ENCODE measurements around the gene CENPO.

The CENPO gene

DNA sequence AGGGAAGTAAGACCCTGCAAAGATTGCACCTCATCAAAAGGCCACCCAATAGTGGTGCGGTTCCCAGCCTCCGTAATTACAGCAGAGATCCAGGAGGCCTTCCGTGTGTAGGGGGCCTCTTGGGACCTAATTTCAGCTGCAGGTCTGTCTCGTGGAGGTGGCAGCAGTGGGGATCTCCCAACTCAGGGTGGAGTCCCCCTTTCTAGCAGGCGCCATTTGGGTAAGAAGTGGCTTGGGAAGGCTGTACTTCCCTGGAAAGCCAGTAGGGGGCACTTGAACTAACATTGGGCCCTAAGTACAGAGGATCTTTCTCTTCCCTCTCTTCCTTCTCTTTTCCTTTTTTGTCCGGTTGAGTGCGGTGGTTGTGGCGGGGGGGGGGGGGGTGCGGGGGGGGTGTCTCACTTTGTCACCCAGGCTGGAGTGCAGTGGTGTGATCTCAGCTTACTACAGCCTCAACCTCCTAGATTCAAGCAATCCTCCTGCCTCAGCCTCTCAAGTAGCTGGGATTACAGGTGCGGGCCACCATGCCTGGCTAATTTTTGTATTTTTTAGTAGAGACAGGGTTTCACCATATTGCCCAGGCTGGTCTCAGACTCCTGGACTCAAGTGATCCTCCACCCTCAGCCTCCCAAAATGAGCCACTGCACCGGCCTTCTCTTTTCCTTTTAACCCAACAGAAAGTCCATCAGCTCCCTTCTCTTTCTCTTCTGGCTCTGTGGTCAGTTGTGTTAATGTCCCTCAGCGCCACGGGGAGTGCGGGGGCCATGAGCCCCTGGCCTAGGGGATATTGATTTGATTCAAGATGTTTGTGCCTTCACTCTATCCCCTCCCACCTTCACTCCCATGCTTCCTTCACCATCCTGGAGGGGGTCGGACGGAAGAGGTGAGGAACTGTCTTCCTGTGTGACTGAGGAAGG lies 32.0 kb downstream of the CENPO start:
- no peaks in the 10 kb centered on the region for H3K9me3 ChIP-seq (ENCODE audit: control insufficient read depth, insufficient read depth, low read length)
- H3K9ac ChIP-seq (ENCODE audit: low read depth, low read length) = no peak overlapping the region
- H3K36me3 ChIP-seq (ENCODE audit: insufficient read depth, low read length) = 0 out of 2 replicates have a peak, but pooled peaks cover 15% of the 10 kb centered on the region
- peaks cover 26% of the 10 kb centered on the region for H3K4me1 ChIP-seq (ENCODE audit: insufficient read depth, low read length)

GRCh38 chr2:24825883-24826772 lies 32.9 kb downstream of the CENPO start:
- Histone ChIP-seq H3K9me3 (ENCODE audit: control insufficient read depth, insufficient read depth, low read length) (no peaks in the 10 kb centered on the region), H3K4me1 (ENCODE audit: insufficient read depth, low read length) (peaks cover 22% of the 10 kb centered on the region), H3K36me3 (ENCODE audit: insufficient read depth, low read length) (0 out of 2 replicates have a peak, but pooled peaks cover 6% of the 10 kb centered on the region), H3K9ac (ENCODE audit: low read depth, low read length) (no peak overlapping the region)

GRCh38 chr2:24826773-24827145 lies 33.5 kb downstream of the CENPO start:
- Histone ChIP-seq H3K4me1 (ENCODE audit: insufficient read depth, low read length) (peaks cover 16% of the 10 kb centered on the region), H3K9ac (ENCODE audit: low read depth, low read length) (no peak overlapping the region), H3K9me3 (ENCODE audit: control insufficient read depth, insufficient read depth, low read length) (no peaks in the 10 kb centered on the region), H3K36me3 (ENCODE audit: insufficient read depth, low read length) (peaks cover 3% of the 10 kb centered on the region; the same call in 1 of the 2 replicates)

DNA sequence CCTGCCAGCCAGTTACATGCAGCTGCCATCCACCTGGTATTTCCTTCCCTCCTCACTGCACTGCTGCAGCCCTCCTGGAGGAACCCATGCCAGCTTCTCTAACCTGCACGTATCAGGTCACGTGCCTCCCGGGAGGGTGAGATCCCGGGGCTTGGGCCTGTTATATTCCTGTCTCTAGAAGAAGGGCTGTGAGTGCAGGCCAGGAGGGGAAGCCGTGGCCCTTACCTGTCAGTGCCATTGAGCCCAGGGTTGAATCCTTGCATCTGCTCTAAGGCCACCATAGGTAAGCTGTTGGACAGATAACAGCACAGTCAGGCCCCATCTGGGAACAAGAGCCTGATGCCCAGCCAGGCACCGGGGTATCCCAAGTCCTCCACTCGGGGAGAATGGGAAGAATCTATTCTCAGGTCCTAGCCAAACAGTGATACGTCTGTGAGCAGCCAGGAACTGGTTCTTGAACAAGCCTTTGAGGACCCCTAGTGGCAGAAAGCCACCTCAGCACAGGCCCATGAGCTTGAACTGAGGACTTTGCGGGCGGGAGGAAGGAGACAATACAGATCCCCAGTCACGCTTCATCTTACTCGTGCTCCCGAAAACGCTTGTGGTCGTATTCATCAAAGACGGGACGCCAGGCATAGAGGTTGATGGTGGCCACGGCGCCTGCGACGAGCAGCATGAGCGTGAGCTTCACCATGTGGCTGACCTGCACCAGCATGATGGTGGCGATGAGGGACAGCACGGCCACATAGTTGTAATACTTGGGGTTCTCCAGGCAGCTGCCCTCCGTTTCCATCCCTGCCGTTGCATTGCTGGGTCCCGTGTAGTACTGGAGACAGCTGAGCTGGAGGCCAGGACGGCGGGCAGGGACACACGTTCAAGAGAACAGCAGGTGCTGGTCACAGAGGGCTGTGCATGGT lies 34.4 kb downstream of the CENPO start:
- H3K4me1 ChIP-seq (ENCODE audit: insufficient read depth, low read length) = peaks cover 11% of the 10 kb centered on the region
- H3K9me3 ChIP-seq (ENCODE audit: control insufficient read depth, insufficient read depth, low read length) = no peaks in the 10 kb centered on the region
- no peak overlapping the region for H3K9ac ChIP-seq (ENCODE audit: low read depth, low read length)
- H3K36me3 ChIP-seq (ENCODE audit: insufficient read depth, low read length) = peaks cover 3% of the 10 kb centered on the region; the same call in 1 of the 2 replicates

GRCh38 chr2:24828238-24828996 lies 35.2 kb downstream of the CENPO start:
- H3K36me3 ChIP-seq (ENCODE audit: insufficient read depth, low read length) = no peaks in the 10 kb centered on the region; the same call in 1 of the 2 replicates

GRCh38 chr2:24830351-24830750 lies 37.1 kb downstream of the CENPO start:
- Histone ChIP-seq H3K4me1 (ENCODE audit: insufficient read depth, low read length) (peaks cover 9% of the 10 kb centered on the region), H3K9me3 (ENCODE audit: control insufficient read depth, insufficient read depth, low read length) (no peaks in the 10 kb centered on the region), H3K36me3 (ENCODE audit: insufficient read depth, low read length) (peaks cover 3% of the 10 kb centered on the region), H3K9ac (ENCODE audit: low read depth, low read length) (no peak overlapping the region)

More at GRCh38 chr2:24828238-24828996, 35.2 kb downstream of the CENPO start:
- no peaks in the 10 kb centered on the region for H3K9me3 ChIP-seq (ENCODE audit: control insufficient read depth, insufficient read depth, low read length)
- H3K4me1 ChIP-seq (ENCODE audit: insufficient read depth, low read length) = peaks cover 9% of the 10 kb centered on the region
- no peak overlapping the region for H3K9ac ChIP-seq (ENCODE audit: low read depth, low read length)

DNA sequence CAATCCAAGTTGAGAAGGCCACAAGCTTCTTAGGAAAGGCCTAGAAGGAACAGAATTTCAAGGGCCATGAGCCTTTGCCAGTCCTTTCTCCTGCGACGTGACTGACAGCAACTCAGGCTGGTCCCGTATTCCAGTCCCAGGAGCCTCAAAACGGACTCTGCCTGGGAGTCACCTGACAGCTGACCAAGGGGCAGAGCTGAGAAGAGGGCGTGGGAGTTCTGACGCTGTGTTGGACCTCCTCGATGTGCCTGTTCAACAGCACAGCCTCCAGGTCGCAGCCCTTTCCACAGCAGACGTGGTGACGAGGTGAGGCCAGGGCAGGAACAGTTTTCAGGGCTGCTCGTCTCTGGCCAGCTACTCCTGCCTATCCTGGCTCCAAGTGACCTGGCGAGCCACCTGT lies 37.6 kb downstream of the CENPO start:
- H3K36me3 ChIP-seq (ENCODE audit: insufficient read depth, low read length) = peaks cover 3% of the 10 kb centered on the region
- no peak overlapping the region for H3K9ac ChIP-seq (ENCODE audit: low read depth, low read length)
- peaks cover 9% of the 10 kb centered on the region for H3K4me1 ChIP-seq (ENCODE audit: insufficient read depth, low read length)
- no peaks in the 10 kb centered on the region for H3K9me3 ChIP-seq (ENCODE audit: control insufficient read depth, insufficient read depth, low read length)

GRCh38 chr2:24831221-24832072 lies 38.2 kb downstream of the CENPO start:
- no peaks in the 10 kb centered on the region for H3K9me3 ChIP-seq (ENCODE audit: control insufficient read depth, insufficient read depth, low read length)
- no peak overlapping the region for H3K9ac ChIP-seq (ENCODE audit: low read depth, low read length)
- H3K36me3 ChIP-seq (ENCODE audit: insufficient read depth, low read length) = peaks cover 3% of the 10 kb centered on the region
- H3K4me1 ChIP-seq (ENCODE audit: insufficient read depth, low read length) = peaks cover 9% of the 10 kb centered on the region

DNA sequence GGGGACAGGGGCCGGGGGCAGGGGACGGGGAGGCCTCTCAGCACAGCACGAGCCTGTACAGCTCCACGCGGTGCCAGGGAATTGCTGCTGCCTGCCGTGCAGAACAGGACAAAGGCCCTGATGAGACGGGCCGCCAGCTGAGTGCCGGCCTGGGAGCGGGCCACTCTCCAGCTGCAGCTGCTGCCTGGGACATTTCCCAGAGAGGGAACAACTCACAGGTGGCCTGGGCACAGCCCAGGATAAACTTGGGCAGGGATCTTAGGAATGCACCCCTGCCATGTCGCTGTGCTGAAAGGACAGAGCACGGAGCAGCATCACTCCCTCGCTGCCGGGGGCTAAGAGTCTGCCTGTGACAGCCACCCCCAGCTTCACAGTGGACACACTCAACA lies 38.8 kb downstream of the CENPO start:
- H3K9me3 ChIP-seq (ENCODE audit: control insufficient read depth, insufficient read depth, low read length) = no peaks in the 10 kb centered on the region
- H3K4me1 ChIP-seq (ENCODE audit: insufficient read depth, low read length) = peaks cover 7% of the 10 kb centered on the region
- no peak overlapping the region for H3K9ac ChIP-seq (ENCODE audit: low read depth, low read length)
- peaks cover 3% of the 10 kb centered on the region for H3K36me3 ChIP-seq (ENCODE audit: insufficient read depth, low read length)

DNA sequence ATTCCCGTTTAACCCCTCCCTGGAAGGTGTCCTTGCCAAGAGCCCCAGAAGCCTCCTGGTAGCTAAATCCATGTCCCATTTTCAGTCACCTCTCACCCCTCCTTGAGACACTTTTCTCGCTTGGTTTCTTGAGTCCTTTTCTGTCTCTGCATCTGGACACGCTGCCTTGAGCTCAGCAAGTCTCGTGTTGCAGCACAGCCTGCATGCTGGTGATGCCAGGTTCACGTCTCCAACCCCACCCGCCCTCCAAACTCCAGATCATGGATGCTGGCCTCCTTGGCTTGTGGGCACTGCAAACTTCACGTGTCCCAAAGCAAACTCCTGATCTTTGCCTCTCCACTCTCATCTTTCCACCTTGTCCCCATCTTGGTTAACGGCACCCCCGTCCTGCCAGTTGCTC lies 39.3 kb downstream of the CENPO start:
- Histone ChIP-seq H3K9me3 (ENCODE audit: control insufficient read depth, insufficient read depth, low read length) (no peaks in the 10 kb centered on the region), H3K36me3 (ENCODE audit: insufficient read depth, low read length) (peaks cover 3% of the 10 kb centered on the region), H3K9ac (ENCODE audit: low read depth, low read length) (no peak overlapping the region), H3K4me1 (ENCODE audit: insufficient read depth, low read length) (peaks cover 3% of the 10 kb centered on the region; the same call in 1 of the 2 replicates)

GRCh38 chr2:24832931-24833701 lies 39.9 kb downstream of the CENPO start:
- H3K9ac ChIP-seq (ENCODE audit: low read depth, low read length) = no peak overlapping the region
- peaks cover 3% of the 10 kb centered on the region; the same call in 1 of the 2 replicates for H3K4me1 ChIP-seq (ENCODE audit: insufficient read depth, low read length)
- H3K36me3 ChIP-seq (ENCODE audit: insufficient read depth, low read length) = peaks cover 3% of the 10 kb centered on the region
- no peaks in the 10 kb centered on the region for H3K9me3 ChIP-seq (ENCODE audit: control insufficient read depth, insufficient read depth, low read length)

Measured in ES-I3 (cell line).